KMS-11 (cell line): ENCODE data around the gene NOC4L.
A peak's percentile ranks its signal among the peaks of the same experiment; 100 is the strongest.

Experiments
- H2AFZ ChIP-seq: fragments of 200-600 bp; sonication (generic); 2 replicates; pipeline ENCODE4 v1.6.1; 2016; ENCODE audit warnings: antibody characterized with exemption, mixed run types, low read depth
- H3K27ac ChIP-seq: fragments of 200-600 bp; sonication (generic); 2 replicates; pipeline ENCODE4 v1.6.1; 2016; ENCODE audit warnings: mild to moderate bottlenecking, mixed run types
- H3K27me3 ChIP-seq: fragments of 200-600 bp; sonication (generic); 2 replicates; pipeline ENCODE4 v1.6.1; 2017; ENCODE audit warnings: mild to moderate bottlenecking, low read depth, mixed run types, moderate library complexity; ENCODE audit not compliant: insufficient read depth
- H3K36me3 ChIP-seq: fragments of 200-600 bp; sonication (generic); 2 replicates; pipeline ENCODE4 v1.6.1; 2017; ENCODE audit warnings: mild to moderate bottlenecking, mixed run types; ENCODE audit not compliant: insufficient read depth
- H3K4me1 ChIP-seq: fragments of 200-600 bp; sonication (generic); 2 replicates; pipeline ENCODE4 v1.6.1; 2016; ENCODE audit warnings: mild to moderate bottlenecking, low read depth, mixed run types; ENCODE audit not compliant: poor library complexity, severe bottlenecking
- H3K4me2 ChIP-seq: fragments of 200-600 bp; sonication (generic); 2 replicates; pipeline ENCODE4 v1.7.0; 2016; ENCODE audit warnings: mild to moderate bottlenecking, mixed run types
- H3K4me3 ChIP-seq: fragments of 200-600 bp; sonication (generic); IDR thresholded peaks from 2 replicates; pipeline ENCODE4 v1.6.1; 2017; ENCODE audit warnings: low read depth, low read length, mixed read lengths; ENCODE audit not compliant: insufficient read depth
- H3K79me2 ChIP-seq: fragments of 200-600 bp; sonication (generic); 2 replicates; pipeline ENCODE4 v1.6.1; 2016; ENCODE audit warnings: low read depth, mixed run types; ENCODE audit not compliant: insufficient read depth
- H3K9ac ChIP-seq: fragments of 200-600 bp; sonication (generic); 2 replicates; pipeline ENCODE4 v1.6.1; 2016; ENCODE audit warnings: mild to moderate bottlenecking, mixed run types
- H4K20me1 ChIP-seq: fragments of 200-600 bp; sonication (generic); 2 replicates; pipeline ENCODE4 v1.6.1; 2016; ENCODE audit warnings: mild to moderate bottlenecking, mixed run types; ENCODE audit not compliant: insufficient read depth
- TF ChIP-seq, protein P1 (sequence below): fragments of 200-600 bp; sonication (generic); conservative IDR thresholded peaks from 2 replicates; pipeline ENCODE4 v1.6.1; 2017; ENCODE audit warnings: low read depth, mild to moderate bottlenecking, antibody characterized with exemption, low read length, moderate library complexity, mixed read lengths

NOC4L gene

GRCh38 chr12:132160016-132160415, 15.8 kb downstream of the NOC4L start:
- Histone ChIP-seq H3K79me2 (no peaks in the 10 kb centered on the region), H3K27me3 (no peaks in the 10 kb centered on the region), H3K4me3 (no peak overlapping the region), H3K4me2 (no peak overlapping the region), H3K36me3 (no peaks in the 10 kb centered on the region), H3K4me1 (peaks cover 7% of the 10 kb centered on the region), H2AFZ (no peak overlapping the region), H4K20me1 (no peaks in the 10 kb centered on the region), H3K9ac (no peak overlapping the region), H3K27ac (no peak overlapping the region)
- TF ChIP-seq, protein P1, sequence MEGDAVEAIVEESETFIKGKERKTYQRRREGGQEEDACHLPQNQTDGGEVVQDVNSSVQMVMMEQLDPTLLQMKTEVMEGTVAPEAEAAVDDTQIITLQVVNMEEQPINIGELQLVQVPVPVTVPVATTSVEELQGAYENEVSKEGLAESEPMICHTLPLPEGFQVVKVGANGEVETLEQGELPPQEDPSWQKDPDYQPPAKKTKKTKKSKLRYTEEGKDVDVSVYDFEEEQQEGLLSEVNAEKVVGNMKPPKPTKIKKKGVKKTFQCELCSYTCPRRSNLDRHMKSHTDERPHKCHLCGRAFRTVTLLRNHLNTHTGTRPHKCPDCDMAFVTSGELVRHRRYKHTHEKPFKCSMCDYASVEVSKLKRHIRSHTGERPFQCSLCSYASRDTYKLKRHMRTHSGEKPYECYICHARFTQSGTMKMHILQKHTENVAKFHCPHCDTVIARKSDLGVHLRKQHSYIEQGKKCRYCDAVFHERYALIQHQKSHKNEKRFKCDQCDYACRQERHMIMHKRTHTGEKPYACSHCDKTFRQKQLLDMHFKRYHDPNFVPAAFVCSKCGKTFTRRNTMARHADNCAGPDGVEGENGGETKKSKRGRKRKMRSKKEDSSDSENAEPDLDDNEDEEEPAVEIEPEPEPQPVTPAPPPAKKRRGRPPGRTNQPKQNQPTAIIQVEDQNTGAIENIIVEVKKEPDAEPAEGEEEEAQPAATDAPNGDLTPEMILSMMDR, result no peak

DNA sequence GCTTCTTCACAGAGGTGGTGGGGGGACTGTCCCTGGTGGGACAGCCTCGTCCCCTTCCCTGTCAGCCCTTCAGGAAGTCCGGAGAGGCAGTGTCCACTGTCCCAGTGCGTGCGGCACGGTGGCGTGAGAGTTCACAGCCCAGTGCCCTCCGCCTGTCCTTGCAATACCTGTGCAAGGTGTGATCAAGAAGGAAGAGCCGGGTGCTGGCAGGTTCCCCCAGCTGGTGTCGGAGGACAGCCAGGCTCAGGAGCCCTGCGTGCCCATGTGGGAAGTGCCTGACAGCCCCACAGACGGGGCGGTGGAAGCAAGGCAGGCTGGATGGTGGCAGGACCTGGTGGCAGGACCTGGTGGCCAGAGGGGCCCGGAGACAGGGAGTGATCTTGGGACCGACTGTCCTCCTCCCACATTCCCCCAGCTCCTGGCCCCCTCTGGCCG, 16.4 kb downstream of the NOC4L start:
- Histone ChIP-seq H3K79me2 (no peaks in the 10 kb centered on the region), H3K27me3 (no peaks in the 10 kb centered on the region), H3K27ac (no peak overlapping the region), H3K4me1 (peaks cover 7% of the 10 kb centered on the region), H4K20me1 (no peaks in the 10 kb centered on the region), H3K9ac (no peak overlapping the region), H3K4me3 (no peak overlapping the region), H2AFZ (no peak overlapping the region), H3K4me2 (no peak overlapping the region), H3K36me3 (no peaks in the 10 kb centered on the region)
- TF ChIP-seq, protein P1, result no peak

- Histone ChIP-seq H3K79me2 (no peaks in the 10 kb centered on the region), H3K4me3 (no peak overlapping the region), H3K9ac (no peak overlapping the region)
Measured at GRCh38 chr12:132161036-132161781, 17.0 kb downstream of the NOC4L start.

GRCh38 chr12:132161796-132162507, 17.7 kb downstream of the NOC4L start:
- H3K4me3 ChIP-seq, result no peak overlapping the region
- H3K9ac ChIP-seq, result peak overlapping the region; percentile 3; the same call in 1 of the 2 replicates
- peaks cover 7% of the 10 kb centered on the region for H3K4me1 ChIP-seq
- no peaks in the 10 kb centered on the region for H3K79me2 ChIP-seq
- H2AFZ ChIP-seq, result no peak overlapping the region
- H4K20me1 ChIP-seq, result no peaks in the 10 kb centered on the region
- no peak overlapping the region for H3K27ac ChIP-seq
- TF ChIP-seq, protein P1, result no peak
- H3K36me3 ChIP-seq, result no peaks in the 10 kb centered on the region
- H3K4me2 ChIP-seq, result peak overlapping the region; percentile 45
- H3K27me3 ChIP-seq, result no peaks in the 10 kb centered on the region

More at GRCh38 chr12:132161036-132161781, 17.0 kb downstream of the NOC4L start:
- Histone ChIP-seq H3K27ac (no peak overlapping the region), H2AFZ (no peak overlapping the region), H4K20me1 (no peaks in the 10 kb centered on the region), H3K27me3 (no peaks in the 10 kb centered on the region), H3K4me2 (no peak overlapping the region), H3K4me1 (peaks cover 7% of the 10 kb centered on the region), H3K36me3 (no peaks in the 10 kb centered on the region)
- TF ChIP-seq, protein P1, result no peak
